RWPE1 (cell line): ENCODE results near the gene PDZD2.
A peak's percentile ranks its signal among the peaks of the same experiment; 100 is the strongest.

Experiments used
- CTCF ChIA-PET: fragments of 350-600 bp; sonication (Branson Sonifier 250); formaldehyde crosslinking; extraction: SDS; loops from one replicate; lab custom pipeline; 2021; lab: Yijun Ruan, JAX
- POLR2A ChIA-PET: fragments of 400-600 bp; formaldehyde crosslinking; extraction: SDS; loops from one replicate; lab custom pipeline; 2020; ENCODE audit warnings: antibody characterized with exemption; ENCODE audit not compliant: low non-redundant PET; lab: Yijun Ruan, JAX
- DNase-seq: peaks from one replicate; pipeline ENCODE4 v3.0.0; 2012; ENCODE audit warnings: low spot score
- H3K27ac ChIP-seq: fragments of 450-650 bp; 2 replicates; pipeline ENCODE4 v1.5.1; 2017
- TF ChIP-seq, protein P1 (sequence below): fragments of 450-650 bp; conservative IDR thresholded peaks from 2 replicates; pipeline ENCODE4 v1.5.1; 2017; ENCODE audit warnings: low read depth, mild to moderate bottlenecking

Gene PDZD2

DNA sequence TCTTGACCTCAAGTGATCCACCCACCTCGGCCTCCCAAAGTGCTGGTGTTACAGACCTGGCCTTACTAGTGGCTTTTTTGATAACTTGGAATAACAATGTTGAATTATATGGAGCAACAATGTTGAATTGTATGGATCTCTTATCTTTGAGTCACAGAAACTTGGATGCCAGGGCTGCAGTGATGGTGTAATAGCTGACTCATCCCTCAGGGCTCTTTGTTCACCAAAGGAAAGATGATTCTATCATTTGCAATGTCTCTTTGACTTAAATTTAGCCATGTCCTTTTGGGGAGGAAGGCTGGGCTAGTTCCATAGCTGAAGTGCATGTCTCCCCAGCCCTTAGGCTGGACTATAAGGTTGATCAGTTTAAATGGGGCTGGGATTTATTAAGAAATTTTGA lies 172.3 kb downstream of the PDZD2 start:
- ChIA-PET CTCF (interaction anchor here (0.8 to 1.6 kb wide), 3 partner anchors 14 to 266 kb away, joined by 3 to 4 read pairs (median 3); no protein-coding TSS in a partner anchor), POLR2A (no interaction called here)
- H3K27ac ChIP-seq, result peak overlapping the region; percentile 58
- TF ChIP-seq, protein P1, sequence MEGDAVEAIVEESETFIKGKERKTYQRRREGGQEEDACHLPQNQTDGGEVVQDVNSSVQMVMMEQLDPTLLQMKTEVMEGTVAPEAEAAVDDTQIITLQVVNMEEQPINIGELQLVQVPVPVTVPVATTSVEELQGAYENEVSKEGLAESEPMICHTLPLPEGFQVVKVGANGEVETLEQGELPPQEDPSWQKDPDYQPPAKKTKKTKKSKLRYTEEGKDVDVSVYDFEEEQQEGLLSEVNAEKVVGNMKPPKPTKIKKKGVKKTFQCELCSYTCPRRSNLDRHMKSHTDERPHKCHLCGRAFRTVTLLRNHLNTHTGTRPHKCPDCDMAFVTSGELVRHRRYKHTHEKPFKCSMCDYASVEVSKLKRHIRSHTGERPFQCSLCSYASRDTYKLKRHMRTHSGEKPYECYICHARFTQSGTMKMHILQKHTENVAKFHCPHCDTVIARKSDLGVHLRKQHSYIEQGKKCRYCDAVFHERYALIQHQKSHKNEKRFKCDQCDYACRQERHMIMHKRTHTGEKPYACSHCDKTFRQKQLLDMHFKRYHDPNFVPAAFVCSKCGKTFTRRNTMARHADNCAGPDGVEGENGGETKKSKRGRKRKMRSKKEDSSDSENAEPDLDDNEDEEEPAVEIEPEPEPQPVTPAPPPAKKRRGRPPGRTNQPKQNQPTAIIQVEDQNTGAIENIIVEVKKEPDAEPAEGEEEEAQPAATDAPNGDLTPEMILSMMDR, result no peak
- DNase-seq, result peak; percentile 95

DNA sequence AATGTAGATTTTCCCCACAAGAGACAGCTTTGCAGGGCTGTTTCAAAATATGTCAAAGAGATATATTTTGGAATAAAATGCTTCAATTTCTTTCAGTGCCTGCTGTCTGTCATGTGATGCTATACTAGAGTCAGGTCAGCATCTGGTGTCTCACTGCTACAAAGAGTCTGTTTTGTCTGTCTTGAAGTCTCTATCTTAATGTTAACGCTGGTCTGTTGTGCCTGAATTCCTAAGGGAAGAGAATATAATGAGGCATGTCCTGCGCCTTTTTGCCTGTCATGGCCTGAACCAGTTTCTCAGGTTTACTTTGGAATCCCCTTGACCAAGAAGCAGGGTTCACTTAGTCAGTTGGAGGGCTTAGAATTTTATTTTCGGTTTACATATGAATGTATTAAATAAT lies 176.4 kb downstream of the PDZD2 start:
- no peak for DNase-seq
- ChIA-PET CTCF (no interaction called here), POLR2A (no interaction called here)
- H3K27ac ChIP-seq, result no peak overlapping the region
- TF ChIP-seq, protein P1, result no peak

DNA sequence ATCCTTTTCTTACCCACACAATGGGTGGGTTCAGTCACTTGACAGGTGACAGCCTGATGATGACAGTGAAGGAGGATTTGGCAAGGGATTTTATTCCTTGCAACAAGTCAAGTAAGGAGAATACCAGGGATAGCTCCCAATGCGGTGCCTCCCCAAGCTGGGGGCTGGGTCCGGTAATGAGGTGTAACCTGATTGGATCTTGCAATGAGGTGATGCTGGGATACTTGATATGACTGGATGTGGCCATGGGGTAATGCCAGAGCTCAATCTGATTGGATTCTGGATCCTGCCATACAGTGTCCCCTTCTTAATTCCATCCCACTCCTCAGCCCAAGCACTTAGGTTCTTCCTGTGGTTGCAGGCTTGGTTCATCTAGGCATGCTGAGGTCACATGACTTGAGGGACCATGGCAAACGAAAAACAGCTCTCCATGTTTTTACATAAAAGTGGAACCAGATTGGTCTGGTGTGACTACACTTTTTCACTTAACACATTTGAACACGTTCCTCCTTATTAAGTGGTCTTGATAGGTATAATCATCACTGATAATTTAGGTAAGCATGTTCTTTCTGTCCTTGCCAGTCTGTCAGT lies 181.1 kb downstream of the PDZD2 start:
- POLR2A ChIA-PET, result no interaction called here
- TF ChIP-seq, protein P1, result no peak
- H3K27ac ChIP-seq, result no peak overlapping the region
- DNase-seq, result no peak
- CTCF ChIA-PET, result interaction anchor here (1.0 kb wide), 1 partner anchor 257 kb away, joined by 3 read pairs; no protein-coding TSS in a partner anchor

DNA sequence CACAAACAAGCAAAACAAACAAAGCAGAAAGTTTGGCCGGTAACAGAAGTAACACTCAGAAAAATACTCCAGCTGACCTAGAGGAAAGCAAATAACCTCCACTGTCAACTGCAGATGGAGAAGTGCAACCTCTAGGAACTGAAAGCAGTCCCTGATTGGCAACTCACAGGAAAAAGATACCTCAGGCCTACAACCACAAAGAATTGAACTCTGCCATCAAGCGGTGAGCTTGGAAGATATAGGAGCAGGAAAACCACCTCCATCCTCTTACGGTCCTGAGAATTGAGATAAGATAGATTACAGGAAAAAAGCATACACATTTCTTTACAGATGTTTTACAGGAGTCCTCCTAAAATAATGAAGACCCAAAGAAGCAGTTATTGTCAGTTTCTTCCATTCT lies 184.5 kb downstream of the PDZD2 start:
- TF ChIP-seq, protein P1, result no peak
- ChIA-PET CTCF (interaction anchor here (0.6 to 7.4 kb wide), 4 partner anchors 14 to 270 kb away, joined by 3 to 101 read pairs (median 18); no protein-coding TSS in a partner anchor), POLR2A (no interaction called here)
- no peak overlapping the region for H3K27ac ChIP-seq
- no peak for DNase-seq

DNA sequence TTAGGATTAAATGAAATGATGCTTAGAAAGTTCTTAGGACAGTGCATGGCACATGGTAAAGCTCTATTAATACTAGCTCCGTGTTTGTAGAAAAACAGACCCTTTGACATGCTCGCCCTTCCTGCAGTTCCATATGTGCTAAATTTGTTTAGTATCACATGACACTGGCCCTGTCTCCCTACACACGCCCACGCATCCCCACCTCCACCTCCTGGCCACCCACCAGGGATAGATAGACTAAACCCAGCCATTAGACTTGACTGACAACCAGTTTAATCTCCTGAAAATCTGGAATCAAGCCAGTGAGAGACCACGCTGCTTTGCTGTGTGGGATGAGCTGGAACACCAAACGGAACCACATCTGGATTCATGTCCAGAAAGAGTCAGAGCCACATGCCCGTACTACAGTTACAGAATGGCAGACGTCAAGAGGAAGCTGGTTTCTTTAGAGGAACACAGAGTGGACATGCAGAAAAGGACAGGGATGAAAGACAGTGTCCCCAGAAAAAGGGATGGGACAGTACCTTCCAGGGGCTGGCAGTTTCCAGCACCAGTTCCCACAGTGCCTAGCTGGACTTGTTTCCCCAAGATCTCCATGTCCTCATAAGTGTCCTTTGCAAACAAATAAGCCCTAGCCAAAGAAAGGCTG lies 186.1 kb downstream of the PDZD2 start:
- CTCF ChIA-PET, result interaction anchor here (0.5 to 7.4 kb wide), 8 partner anchors 13 to 295 kb away, joined by 3 to 101 read pairs (median 4); no protein-coding TSS in a partner anchor
- no peak for DNase-seq
- TF ChIP-seq, protein P1, result no peak
- POLR2A ChIA-PET, result no interaction called here
- no peak overlapping the region for H3K27ac ChIP-seq

DNA sequence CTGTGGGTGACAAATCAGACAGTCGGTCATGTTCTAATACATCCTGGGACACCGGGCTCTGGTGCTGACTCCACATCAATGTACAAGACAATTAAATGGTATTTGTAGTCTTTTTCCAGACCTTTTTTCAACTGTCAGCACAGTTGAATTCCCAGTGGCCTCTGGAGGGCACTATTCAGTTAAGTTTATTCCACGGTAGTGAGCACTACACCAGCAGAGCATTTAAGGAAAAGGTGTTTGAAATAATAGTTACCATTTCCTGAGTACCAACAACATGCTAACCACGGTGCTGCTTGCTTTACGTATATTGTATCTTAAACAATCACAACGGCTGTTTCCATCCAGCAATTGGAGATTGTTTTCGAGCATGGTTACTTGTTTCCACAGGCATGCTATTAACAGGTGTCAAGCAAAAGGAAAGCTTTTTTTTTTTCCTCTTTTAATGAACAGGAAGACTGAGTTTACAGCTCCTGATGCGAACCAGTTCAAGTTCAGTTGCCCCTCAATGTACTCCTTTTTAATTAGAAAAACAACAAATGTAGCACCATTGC lies 186.7 kb downstream of the PDZD2 start:
- peak; percentile 61 for DNase-seq
- H3K27ac ChIP-seq, result no peak overlapping the region
- ChIA-PET CTCF (interaction anchor here (0.7 to 7.4 kb wide), 8 partner anchors 14 to 267 kb away, joined by 3 to 101 read pairs (median 4); no protein-coding TSS in a partner anchor), POLR2A (no interaction called here)
- TF ChIP-seq, protein P1, result peak; percentile 86
